B cell (primary cell): ENCODE data around the gene CREBBP.

Experiments used
- EZH2 ChIP-seq: IDR thresholded peaks from 2 replicates; pipeline ENCODE4 v1.6.1; 2012; ENCODE audit warnings: borderline replicate concordance, low read depth, mild to moderate bottlenecking, moderate library complexity, low read length; ENCODE audit not compliant: insufficient read depth, poor library complexity, severe bottlenecking
- TF ChIP-seq, protein P1 (sequence below): fragments of 200-600 bp; IDR thresholded peaks from one replicate; pipeline ENCODE4 v1.8.0; 2022; ENCODE audit warnings: antibody characterized with exemption, mild to moderate bottlenecking

DNA sequence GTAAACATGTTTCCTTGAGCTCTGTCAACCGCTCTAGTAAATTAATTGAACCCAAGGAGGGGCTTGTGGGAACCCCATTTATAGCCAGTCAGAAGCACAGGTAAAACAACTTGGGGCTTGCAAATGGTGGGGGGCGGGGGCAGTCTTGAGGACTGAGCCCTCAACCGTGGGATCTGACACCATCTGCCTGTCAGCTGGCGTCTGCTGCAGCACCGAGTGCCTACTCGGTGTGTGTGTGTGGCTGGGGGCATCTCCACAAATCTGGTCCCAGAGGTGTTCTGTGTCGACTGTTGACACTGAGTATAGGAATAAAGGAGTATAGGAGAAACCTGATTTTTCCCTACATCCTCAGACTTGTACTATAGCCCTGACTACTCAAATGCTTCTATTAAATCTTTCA lies 20.6 kb downstream of the CREBBP start:
- TF ChIP-seq, protein P1, sequence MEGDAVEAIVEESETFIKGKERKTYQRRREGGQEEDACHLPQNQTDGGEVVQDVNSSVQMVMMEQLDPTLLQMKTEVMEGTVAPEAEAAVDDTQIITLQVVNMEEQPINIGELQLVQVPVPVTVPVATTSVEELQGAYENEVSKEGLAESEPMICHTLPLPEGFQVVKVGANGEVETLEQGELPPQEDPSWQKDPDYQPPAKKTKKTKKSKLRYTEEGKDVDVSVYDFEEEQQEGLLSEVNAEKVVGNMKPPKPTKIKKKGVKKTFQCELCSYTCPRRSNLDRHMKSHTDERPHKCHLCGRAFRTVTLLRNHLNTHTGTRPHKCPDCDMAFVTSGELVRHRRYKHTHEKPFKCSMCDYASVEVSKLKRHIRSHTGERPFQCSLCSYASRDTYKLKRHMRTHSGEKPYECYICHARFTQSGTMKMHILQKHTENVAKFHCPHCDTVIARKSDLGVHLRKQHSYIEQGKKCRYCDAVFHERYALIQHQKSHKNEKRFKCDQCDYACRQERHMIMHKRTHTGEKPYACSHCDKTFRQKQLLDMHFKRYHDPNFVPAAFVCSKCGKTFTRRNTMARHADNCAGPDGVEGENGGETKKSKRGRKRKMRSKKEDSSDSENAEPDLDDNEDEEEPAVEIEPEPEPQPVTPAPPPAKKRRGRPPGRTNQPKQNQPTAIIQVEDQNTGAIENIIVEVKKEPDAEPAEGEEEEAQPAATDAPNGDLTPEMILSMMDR: no peak
- no peak for TF ChIP-seq EZH2
